Subcutaneous adipose tissue (tissue), 4 donors: ENCODE measurements around the gene SPAG9. TPM values are rescaled to one million over a fixed set of nuclear protein-coding genes. Genes with fewer than 3 reads are reported as not detected.

Experiments
- CTCF ChIP-seq: fragments of 450-650 bp; IDR thresholded peaks from one replicate; pipeline ENCODE4 v1.5.1; 2016; ENCODE audit warnings: low read depth, mild to moderate bottlenecking, control low read depth, antibody characterized with exemption, moderate library complexity
- total RNA-seq, 4 donors: library from RNA; depleted of rRNA; stranded (reverse); fragments of >200 nt; gene quantifications; one replicate each; pipeline ENCODE4 v1.1.0, GENCODE V29; 2016

SPAG9 gene
- total RNA-seq, 4 donors from 2014 or later: 135 to 153 (median 150) TPM

- TF ChIP-seq CTCF: no peak
Observed at GRCh38 chr17:50920041-50920410, 200.6 kb downstream of the SPAG9 start.

GRCh38 chr17:50919321-50920040 lies 201.2 kb downstream of the SPAG9 start:
- no peak for TF ChIP-seq CTCF

- no peak for TF ChIP-seq CTCF
Observed at GRCh38 chr17:50918933-50919296, 201.8 kb downstream of the SPAG9 start.

GRCh38 chr17:50918071-50918932 lies 202.4 kb downstream of the SPAG9 start:
- no peak for TF ChIP-seq CTCF

- no peak for TF ChIP-seq CTCF
Observed at GRCh38 chr17:50917418-50917743, 203.3 kb downstream of the SPAG9 start.

- TF ChIP-seq CTCF: no peak
Observed at GRCh38 chr17:50916708-50917417, 203.8 kb downstream of the SPAG9 start.
